SHP77 (cell line): ENCODE results near the gene FKBP1A.

Experiments used
- DNase-seq, 2 experiments: peaks; one replicate each; lab custom pipeline; 2025; lab: John Stamatoyannopoulos, UW

FKBP1A gene

DNA sequence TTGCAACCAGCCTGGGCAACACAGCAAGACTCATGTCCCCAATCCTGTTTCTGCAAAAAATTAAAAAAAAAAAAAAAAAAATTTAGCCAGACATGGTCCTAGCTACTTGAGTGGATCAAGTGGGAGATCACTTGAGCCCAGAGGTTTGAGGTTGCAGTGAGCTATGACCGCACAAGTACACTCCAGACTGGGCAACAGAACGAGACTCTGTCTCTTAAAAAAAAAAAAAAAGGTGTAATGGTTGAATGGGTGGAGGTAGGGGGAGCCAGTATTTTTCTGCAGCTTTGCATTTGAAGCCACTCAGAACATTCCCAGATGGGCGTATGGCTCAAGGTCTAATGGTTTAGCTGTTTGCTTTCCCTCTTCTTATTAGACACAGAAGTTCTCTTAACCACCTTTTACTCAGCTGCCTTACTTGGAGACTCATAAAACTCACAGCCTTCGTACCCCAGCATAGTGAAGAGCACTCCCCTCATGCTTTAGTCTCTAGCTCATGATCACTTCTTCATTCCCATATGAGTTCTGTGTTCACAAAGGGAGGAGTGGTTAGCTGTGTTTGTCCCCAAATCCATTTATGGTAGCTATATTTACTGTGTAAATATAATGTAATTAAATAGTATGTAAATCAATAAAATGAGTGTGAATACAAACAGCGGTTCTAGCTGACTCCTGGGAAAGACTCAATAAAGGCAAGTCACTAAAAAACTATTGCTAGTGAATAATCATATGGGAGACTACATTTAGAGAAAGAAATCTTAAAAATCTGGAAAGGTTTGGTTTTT is 9.0 kb downstream of the FKBP1A start:
- DNase-seq: peak; percentile 33 to 66

DNA sequence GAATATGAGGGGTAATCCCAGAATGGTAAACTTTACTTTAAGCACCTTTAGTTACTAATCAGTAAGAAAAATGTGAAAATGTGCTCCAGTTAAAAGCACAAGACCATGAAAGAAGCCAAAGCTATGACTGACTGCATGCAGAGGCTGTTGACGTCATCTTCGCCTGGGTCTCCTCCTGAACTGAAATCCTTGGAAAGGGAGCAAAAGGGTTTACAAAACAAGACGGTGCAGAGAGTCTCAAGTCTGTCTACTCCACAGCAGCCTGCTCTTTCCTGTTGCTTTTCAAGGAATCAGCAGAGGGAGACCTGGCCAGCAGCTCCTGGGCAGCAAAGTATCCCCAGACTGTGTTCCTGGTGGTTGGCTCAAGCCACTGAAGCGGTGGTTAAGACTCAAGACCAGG is 10.2 kb downstream of the FKBP1A start:
- no peak for DNase-seq

DNA sequence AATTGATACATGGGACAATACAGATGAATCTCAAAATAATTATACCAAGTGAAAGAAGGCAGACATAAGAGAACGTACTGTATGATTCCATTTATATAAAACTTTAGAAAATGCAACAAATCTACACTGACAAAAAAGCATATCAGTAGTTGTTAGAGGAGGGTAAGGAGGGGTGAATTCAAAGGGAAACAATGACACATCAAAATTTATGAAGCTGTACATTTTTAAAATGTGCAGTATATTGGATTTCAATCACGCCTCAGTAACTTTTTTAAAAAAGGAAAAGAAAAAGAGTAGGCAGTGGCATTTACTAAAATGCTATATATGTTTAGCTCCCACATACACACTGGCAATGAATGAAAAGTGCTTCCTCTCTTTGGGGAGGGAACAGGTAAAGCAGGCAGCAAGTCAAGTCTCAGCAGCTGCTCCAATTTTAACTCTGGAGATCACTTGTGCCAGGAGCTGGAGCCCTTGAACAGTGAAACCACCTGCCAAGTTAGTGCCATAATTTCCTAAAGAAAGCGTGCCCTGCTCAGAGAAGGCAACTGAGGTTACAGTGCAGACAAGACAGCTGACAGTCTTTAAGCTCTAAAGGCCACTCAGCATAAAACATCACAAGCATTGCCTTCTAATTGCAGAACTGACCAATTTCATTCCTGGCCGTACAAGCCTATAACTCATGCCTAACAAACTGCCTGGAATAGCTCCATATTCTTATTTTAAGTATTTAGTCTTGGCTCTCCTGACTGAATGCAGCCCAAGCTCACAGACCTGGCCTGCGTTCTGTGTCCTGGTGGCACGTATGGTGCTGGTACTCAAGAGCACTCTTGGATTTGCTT is 10.9 kb downstream of the FKBP1A start:
- no peak for DNase-seq

DNA sequence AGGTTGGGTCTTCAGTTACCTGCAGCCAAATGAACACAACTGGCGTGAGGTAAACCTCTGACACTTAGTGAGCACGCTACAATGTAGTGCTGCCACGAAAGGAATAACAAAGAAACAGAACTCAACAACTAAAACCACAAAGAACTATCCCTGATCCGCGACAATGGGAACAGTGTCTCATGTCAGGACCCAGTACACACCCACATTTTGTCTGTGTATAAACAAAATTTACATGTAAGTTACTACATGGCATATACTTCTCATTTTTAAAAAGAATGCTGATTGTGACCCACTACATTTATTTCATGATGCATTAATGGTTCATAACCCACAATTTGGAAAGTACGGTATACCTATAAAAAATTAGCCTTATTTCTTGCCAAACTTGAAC is 14.1 kb downstream of the FKBP1A start:
- no peak for DNase-seq

DNA sequence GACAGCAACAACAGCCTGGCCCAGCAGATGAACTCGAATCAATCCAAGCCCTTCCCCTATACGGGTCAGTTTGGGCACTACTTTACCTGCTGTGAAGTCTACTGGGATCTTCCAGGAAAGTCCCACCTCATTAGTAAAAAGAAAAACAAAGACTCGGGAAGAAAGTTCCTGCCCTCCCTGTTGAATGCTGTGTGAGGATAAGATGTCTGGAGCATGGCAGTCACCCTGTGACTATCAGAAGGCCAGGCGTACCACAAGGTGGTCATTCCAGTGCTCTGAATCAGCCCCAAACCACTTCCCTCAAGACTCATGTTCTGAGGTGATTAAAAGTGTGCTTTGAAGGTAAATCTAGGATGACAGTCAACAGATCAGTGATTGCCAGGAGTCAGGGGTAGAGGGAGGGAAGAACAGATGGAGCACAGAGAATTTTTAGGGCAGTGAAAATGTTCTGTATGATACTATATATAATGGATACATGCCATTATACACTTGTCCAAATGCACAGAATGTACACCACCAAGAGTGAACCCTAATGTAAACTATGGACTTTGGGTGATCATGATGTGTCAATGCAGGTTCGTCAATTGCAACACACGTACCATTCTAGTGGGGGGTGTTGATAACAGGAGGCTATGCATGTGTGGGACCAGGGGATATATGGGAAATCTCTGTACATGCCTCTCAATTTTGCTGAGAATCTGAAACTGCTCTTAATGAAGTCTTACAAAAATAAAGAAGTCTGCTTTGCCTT is 14.7 kb downstream of the FKBP1A start:
- DNase-seq: no peak

GRCh38 chr20:1377341-1377871 is 15.4 kb downstream of the FKBP1A start:
- DNase-seq: no peak

DNA sequence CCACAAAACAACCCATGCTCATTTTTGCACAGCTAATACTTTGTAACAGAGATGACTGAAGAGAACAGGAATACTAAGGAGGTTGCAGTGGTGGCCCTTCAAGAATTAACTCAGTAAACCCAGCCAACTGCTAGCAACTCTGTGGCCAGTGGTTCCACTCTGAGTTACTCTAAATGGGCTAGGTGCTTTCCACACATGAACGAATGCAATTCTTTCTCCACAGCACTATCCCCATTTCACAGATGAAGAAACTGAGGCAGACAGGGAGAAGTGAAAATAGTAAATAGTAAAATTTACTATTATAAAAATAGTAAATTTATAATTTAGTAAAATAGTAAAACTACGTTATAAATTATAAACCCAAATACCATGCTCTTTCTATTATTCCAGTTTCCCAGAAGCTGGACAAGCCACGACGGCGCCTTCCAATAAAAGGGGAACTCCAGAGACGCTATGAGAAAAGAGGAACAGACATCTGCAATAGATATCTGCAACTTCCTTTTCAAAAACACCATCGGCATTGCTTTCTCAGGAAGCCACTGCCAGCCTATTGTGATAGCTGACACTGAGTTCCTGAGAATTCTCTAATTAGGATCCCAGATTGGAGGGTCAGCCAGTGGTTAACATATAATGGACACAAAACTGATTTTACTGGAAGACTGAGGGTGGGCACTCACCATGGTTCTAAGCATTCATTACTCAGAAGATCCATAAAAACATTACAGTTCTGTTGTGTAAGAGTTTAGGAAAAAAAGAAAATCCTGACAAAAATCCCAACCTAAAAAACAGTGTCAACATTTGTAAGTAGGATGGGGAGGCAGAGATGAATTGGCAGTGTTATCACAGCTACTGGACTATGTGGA is 16.2 kb downstream of the FKBP1A start:
- DNase-seq: no peak

- DNase-seq: no peak
These were observed 16.8 kb downstream of the FKBP1A start for GRCh38 chr20:1376007-1376406.

DNA sequence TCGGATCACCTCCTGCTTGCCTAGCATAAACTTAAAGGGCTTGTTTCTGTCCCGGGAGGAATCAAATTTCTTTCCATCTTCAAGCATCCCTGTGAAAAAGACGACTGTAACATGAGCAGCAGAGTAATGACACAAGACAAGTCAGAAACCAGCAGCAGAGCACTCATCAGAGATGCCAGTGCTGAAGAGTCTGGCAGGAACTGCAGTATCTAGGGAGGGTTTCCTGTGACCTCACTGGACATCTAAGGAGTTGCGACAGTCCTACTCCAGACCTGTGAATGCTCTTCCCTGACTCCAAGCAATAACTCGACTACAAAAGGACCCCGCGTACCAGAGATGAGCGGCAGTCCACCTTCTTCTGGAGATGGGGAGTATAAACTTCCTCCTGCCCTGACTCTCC is 17.3 kb downstream of the FKBP1A start:
- DNase-seq: no peak

DNA sequence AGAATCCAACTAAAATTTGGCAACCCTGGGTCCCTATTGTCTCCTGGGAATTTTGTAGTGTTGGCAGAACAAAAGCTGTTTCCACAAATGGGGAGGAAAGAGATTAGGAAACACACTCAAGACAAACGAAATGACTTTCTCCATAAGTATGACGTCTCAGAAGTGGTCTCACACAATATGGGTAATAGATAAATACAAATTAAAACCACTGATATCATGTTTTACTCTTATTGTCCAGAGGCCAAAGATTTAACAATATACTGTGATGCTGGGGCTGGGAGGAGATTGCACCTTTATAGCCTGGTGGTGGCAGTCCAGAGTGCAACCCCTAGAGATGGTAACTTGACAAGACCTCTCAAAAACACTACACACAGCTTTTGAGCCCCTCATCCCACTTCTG is 18.6 kb downstream of the FKBP1A start:
- DNase-seq: no peak

GRCh38 chr20:1373614-1374013 is 19.2 kb downstream of the FKBP1A start:
- DNase-seq: no peak

- no peak for DNase-seq
These were observed 19.8 kb downstream of the FKBP1A start for GRCh38 chr20:1373036-1373435.

DNA sequence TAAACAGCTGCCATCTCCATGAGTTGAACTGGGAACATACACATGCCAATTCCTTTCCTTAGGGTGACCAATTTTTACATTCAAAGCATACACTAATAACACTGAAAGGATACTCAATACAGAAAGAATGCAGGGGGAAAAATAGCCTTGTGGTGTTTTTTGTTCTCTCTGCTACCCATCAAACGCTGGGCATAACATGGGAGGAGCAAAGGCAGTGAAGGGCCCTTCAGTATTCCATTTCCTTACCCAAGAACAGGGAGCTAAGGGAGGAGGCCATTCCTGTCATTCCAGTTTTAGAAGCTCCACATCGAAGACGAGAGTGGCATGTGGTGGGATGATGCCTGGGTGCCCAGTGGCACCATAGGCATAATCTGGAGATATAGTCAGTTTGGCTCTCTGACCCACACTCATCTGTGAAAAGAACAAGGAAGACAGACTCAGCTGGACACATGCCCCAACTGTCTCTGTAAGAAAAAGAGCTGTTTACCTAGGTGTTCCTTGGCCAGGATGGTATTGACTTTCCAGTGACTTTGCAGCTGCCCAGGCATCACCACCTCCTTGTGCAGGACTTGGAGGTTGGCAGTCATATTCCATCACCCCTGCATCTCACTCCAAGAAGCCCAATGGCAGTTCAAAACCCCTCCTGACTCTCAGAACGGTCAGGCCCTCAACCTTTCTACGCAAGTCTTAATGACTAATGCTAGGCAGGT is 20.9 kb downstream of the FKBP1A start:
- no peak for DNase-seq

DNA sequence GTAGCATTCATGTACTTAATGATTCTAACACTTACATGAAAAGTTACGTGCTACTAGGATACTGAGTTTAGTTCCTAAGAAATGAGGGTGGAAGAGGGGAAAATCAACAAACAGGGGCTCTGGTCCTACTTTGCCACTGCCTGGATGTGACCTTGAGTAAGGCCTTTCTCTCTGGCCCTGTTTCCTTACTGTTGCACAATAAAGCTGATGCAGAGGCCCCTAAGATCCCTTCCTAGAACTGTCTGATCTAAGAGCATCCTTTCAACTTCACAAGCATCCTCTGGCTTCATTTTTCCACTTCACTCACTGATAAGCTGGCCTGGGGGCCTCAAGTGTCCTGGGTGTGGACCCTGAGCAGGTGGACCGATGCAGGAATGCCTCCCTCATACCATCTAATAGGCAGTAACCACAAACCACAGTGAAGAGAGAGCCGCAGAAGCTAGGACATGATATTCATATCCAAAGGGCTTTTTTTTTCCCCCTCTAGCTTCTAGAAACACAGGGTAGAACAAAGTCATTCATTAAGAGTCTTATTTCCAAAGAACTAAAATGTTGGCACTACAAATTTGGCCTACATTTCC is 21.6 kb downstream of the FKBP1A start:
- DNase-seq: no peak

GRCh38 chr20:1370548-1371110 is 22.2 kb downstream of the FKBP1A start:
- no peak for DNase-seq

- DNase-seq: no peak
These were observed 22.9 kb downstream of the FKBP1A start for GRCh38 chr20:1369970-1370369.

DNA sequence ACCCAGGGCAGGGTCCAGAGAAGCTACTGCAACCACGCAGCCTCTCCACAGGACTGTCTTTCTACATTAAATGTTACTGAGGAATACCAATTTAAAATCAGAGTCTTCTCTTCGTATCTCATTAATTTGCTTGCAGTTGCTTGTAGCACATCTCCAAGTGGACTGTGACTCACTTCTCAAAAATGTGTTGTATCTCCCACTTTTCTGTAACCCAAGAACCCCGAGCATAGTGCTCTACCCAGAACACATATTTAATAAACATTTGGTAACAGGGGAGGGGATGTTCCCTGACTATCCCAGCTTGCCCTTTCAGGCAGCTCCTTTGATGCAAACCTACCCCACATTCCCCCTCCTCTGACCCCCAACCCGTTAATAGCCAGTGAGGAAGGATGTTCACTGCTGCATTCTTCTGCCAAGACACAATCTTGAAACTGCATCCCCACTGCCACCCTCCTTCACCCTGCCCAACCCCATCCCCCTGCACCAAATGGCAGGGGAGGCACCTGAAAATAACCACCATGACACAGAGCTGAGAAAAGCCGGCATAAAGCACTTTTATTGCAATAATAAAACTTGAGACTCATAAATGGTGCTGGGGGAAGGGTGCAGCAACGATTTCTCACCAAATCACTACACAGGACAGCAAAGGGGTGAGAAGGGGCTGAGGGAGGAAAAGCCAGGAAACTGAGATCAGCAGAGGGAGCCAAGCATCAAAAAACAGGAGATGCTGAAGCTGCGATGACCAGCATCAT is 24.2 kb downstream of the FKBP1A start:
- no peak for DNase-seq

DNA sequence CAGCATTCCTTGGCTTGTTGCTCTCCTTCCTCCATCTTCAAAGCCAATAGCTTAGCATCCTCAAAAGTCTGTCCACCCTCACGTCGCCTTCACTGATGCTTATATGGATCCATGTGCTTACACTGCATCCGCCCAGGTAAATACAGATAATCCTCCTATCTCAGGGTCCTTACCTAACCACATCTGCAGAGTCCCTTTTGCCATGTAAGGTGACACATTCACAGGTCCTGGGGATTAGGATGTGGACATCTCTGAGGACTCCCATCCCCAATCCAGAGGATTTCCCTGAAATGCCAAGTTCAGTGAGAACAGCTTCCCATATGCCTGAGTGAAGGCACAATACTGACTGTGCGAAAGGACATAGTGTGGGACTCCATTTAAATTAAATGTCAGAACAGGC is 25.4 kb downstream of the FKBP1A start:
- DNase-seq: no peak

- no peak for DNase-seq
These were observed 28.7 kb downstream of the FKBP1A start for GRCh38 chr20:1364106-1364505.
